NB4 (cell line): ENCODE results near the gene PLXNC1.

ENCODE experiments used
- POLR2A ChIP-seq: IDR thresholded peaks from 2 replicates; pipeline ENCODE4 v1.6.1; 2011; ENCODE audit warnings: mild to moderate bottlenecking; ENCODE audit not compliant: insufficient read length; ENCODE audit errors: extremely low read depth
- TF ChIP-seq, protein P1 (sequence below): IDR thresholded peaks from one replicate; pipeline ENCODE4 v1.5.1; 2012; ENCODE audit warnings: low read depth, low read length

- TF ChIP-seq, protein P1, sequence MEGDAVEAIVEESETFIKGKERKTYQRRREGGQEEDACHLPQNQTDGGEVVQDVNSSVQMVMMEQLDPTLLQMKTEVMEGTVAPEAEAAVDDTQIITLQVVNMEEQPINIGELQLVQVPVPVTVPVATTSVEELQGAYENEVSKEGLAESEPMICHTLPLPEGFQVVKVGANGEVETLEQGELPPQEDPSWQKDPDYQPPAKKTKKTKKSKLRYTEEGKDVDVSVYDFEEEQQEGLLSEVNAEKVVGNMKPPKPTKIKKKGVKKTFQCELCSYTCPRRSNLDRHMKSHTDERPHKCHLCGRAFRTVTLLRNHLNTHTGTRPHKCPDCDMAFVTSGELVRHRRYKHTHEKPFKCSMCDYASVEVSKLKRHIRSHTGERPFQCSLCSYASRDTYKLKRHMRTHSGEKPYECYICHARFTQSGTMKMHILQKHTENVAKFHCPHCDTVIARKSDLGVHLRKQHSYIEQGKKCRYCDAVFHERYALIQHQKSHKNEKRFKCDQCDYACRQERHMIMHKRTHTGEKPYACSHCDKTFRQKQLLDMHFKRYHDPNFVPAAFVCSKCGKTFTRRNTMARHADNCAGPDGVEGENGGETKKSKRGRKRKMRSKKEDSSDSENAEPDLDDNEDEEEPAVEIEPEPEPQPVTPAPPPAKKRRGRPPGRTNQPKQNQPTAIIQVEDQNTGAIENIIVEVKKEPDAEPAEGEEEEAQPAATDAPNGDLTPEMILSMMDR = no peak
- no peak for TF ChIP-seq POLR2A
Observed at GRCh38 chr12:94327809-94328208, 179.4 kb downstream of the PLXNC1 start.
